T-helper 2 cell (primary cell): ENCODE results near the gene LIN28A.

Experiments used
- DNase-seq, 5 experiments: peaks; one replicate each; pipeline versions ENCODE4 v3.0.0 to v3.0.0-alpha.2; 2012 to 2022

LIN28A gene

DNA sequence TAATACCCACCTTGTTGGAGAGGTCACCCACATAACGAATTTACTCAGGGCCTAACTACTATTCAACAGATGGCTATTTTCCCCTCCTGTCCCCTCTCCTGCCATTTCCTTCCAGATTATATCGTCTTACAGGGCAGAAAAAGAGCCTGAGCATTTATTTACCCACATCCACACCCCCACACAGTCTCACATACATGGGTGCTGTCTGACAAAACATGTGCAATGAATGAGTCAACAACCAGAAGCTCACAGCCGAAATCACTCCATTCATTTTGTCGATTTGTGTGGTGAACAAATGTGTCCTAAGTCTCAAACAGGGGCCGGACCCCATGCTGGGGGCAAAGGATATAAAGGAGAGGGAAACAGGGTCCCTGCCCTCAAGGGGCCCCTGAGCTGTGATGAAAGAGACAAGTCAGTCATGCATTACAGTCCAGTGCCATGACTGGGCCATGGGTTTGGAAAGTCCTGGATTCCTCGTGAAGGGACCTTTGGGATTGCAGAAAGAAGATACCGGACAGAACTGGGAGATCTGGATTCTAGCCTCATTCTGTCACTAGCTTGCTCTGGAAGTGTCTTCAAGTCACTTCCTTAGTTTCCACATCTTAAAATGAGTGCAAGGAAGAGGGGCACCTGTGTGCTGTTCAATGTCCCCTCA lies 21.7 kb upstream of the LIN28A start:
- no peak for DNase-seq

DNA sequence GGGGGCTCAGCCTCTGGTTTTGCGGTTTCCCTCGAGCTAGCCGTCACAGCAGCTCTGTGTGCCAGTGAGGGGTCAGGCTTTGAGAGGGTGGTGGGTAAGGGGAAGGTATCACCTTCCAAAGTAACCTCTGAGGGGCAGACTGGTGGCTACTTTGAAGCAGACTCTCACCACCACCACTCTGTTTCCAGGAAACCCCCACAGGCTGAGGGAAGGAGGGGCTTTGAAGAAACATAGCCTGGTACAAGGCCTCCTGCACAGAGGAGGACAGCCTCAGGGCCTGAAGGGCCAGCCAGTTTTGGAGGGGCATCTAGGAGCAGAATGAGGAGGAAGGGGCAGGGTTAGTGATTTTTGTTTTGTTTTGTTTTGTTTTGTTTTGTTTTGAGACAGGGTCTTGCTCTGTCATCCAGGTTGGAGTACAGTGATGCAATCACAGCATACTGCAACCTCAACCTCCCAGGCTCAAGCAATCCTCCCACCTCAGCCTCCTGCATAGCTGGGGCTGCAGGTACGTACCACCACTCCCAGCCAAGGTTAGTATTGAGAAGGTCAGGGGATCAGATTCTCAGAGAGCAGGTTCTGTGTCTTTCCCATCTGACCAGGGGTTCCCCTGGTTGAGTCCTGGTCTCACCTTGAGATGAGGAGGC lies 20.9 kb upstream of the LIN28A start:
- DNase-seq: no peak

DNA sequence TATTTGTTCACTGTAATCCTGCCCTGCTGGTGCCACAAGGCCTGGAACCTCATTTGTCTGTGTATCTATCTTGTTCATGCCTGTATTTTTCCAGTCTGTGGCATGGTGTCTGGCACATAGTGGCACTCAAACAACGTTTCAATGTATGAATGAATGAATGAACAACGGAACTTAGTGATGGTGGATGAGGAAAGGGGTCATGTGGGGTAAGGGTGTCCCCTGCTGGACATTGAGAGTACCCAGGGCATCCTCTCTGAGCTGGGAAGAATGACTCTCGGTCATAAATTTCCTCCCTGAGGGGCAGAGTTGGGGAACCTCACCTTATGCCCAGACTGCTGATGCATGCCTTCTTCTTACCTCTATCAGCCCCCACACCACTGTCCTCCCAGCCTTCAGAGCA lies 19.2 kb upstream of the LIN28A start:
- DNase-seq: peak in 3 of 5 experiments; percentile 21 to 54 (median 32)

DNA sequence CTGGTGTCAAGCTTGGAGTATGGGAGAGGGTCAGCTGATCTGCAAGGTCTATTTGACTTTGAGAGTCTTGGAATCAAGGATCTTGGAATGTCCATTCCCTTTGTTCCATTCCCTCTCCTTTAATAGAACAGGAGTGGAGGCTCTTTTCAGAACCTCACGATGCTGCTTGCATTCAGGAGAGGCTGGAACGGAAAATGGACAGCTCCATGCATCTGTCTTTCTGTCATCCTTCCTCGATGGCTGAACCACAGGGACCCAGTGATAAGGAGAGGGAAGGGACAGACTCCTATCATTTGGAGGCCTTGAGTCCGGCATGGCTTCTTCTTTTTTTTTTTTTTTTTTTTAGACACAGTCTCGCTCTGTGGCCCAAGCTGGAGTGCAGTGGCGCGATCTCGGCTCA lies 14.9 kb upstream of the LIN28A start:
- no peak for DNase-seq

DNA sequence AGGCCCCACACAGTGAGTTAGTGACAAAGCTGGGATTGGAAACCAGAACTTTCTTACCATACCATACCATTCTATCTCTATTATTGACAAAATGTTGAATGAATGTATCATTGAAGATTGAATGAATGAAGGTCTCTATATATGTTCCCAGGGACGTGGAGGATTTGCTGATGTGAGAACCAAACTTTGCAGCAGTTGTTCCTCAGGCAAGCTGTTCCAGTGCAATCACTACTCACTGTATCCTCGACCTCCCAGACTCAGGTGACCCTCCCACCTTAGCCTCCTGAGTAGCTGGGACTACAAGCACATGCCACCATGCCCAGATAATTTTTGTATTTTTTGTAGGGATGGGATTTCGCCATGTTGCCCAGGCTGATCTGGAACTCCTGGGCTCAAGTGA lies 11.6 kb upstream of the LIN28A start:
- no peak for DNase-seq

DNA sequence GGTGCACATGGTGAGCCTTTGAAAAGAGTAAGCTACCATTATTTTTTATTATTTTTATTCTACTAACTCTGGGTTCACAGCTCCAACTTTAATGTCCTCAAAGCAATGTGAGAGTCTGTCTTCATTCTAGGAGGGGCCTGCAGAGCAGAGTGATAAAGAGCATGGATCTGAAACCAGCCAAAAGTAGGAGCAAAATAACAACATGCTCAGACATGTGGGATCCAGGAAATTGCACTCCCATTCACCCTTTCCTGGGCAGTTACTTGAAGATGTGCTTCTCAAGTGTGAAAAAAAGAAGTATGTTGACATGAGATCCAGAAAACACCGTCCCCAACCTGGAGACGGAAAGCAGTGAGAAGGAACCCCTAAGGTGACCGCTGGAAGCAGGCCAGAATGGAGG lies 8.7 kb upstream of the LIN28A start:
- DNase-seq: no peak

DNA sequence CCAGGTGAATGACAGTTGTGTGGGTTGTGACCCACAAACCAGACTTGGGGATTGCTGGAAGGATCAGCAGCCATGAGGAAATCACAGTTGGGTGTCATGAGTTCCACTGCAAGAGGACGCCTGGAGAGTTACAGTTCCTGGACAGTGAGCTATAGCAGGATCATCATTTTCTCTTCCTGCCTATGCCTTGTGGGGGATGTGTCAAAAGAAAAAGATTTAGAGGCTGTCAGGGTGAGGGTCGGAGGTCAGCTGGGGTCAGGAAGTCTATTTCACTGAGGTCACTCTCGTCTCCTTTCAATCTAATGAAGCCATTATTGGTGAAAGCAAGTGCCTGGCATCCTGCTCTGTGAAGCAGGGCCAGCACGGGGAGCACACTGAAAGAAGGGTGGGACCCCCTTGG lies 7.0 kb upstream of the LIN28A start:
- DNase-seq: no peak

DNA sequence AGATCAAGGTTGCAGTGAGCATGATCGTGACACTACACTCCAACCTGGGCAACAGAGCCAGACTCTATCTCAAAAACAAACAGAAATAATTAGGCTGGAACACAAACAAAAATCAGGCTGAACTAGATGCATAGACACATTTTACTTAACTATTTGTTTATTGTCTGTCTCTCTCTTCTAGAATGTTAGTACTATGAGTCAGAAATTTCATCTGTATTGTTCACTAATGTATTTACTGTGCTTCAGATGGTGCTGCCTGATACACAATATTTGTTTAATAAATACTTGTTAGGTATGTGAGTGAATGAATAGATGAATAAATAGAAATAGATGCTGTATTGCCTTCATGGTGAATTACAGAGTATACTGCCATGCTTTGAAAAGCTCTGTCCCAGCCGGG lies 6.0 kb upstream of the LIN28A start:
- no peak for DNase-seq

GRCh38 chr1:26405281-26405915 lies 5.2 kb upstream of the LIN28A start:
- DNase-seq: no peak

DNA sequence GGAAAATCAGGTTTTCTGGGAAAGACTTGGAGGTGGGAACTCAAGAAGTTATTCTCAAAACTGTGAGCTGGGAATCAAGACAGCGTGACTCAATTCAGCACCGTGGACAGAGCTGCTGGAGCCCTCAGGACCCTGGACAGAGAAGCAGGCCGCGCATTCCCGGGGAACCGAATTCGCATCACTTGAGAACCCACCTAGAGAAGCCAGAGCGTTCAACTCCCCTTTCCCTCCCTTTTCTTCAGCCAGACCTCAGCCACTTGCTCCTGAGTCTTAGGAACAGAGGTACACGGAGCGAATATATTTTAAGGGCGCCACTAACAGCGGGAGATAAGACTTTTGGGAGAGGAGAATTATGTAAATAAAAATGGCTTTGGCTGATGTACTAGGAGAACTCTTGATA lies 2.0 kb upstream of the LIN28A start:
- DNase-seq: peak; percentile 55 to 69 (median 63)

- DNase-seq: peak in 1 of 5 experiments; percentile 70
These were observed 1.3 kb upstream of the LIN28A start for GRCh38 chr1:26409191-26409807.

DNA sequence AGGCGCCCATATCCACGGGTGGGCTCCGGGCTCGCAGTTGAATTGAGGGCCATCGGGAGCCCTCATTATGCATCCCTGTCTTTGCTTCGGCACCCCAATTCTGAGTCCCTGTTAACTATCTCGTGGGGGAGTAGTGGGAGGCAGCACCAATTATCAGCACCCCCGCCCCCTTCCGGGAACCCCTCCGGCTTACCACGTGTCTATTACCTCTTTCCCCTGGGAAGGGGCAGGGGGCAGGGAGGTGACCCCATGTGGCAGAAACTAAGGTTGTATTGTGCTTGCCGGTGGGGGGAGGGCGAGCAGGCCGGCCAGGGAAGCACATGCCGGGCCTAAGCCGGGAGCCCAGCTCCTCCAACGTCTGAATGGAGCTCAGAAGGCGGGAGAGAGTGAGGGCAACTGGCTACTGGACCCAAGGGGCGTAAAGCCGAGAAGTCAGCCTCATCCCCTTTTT lies 1.0 kb downstream of the LIN28A start:
- DNase-seq: no peak

- DNase-seq: no peak
These were observed 1.7 kb downstream of the LIN28A start for GRCh38 chr1:26412180-26412840.

GRCh38 chr1:26413031-26413430 lies 2.4 kb downstream of the LIN28A start:
- DNase-seq: no peak

- peak; percentile 54 to 79 (median 76) for DNase-seq
These were observed 6.6 kb downstream of the LIN28A start for GRCh38 chr1:26417111-26417759.

DNA sequence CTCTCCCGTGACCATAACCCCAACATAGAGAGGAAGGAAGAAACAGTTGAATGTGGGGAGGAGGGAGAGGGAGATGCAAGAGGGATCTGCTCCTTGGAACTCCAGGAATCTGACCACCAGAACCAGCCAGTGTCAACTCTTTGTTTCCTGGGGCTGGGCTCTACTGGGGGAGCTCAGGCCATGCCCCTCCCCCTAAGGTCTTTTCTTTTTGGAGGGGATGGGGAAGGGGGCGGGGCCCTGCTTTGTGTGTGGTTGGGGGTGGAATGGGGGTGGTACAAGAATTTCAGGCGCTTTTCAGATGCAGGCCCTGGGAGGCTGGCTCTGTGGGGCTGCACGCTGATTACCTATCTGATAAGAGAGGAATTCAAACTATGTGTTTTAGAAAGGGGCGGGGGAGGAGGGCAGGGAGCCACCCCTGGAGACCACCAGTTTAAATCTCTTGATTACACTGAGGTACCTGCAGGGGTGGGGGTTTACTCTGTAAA lies 8.3 kb downstream of the LIN28A start:
- no peak for DNase-seq

GRCh38 chr1:26419494-26419893 lies 8.9 kb downstream of the LIN28A start:
- DNase-seq: no peak

DNA sequence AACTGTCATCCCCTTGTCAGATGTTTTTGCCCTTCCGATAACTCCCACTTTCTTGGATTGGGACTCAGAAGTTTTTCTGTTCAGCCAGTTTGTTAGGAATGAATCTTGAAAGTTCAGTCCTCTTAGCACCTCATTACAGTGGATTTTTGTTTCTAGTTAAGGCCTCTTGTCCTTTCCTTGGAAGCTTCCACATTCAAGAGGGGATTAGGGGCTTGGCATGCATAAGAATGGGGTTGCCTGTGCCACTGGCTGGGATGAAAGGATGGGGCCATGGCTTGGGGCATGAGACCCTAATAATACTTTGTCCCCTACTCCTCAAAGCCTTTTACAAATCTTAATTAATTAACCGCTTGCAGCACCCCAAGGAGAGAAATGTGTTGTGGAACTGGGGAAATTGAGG lies 19.1 kb downstream of the LIN28A start:
- DNase-seq: no peak

DNA sequence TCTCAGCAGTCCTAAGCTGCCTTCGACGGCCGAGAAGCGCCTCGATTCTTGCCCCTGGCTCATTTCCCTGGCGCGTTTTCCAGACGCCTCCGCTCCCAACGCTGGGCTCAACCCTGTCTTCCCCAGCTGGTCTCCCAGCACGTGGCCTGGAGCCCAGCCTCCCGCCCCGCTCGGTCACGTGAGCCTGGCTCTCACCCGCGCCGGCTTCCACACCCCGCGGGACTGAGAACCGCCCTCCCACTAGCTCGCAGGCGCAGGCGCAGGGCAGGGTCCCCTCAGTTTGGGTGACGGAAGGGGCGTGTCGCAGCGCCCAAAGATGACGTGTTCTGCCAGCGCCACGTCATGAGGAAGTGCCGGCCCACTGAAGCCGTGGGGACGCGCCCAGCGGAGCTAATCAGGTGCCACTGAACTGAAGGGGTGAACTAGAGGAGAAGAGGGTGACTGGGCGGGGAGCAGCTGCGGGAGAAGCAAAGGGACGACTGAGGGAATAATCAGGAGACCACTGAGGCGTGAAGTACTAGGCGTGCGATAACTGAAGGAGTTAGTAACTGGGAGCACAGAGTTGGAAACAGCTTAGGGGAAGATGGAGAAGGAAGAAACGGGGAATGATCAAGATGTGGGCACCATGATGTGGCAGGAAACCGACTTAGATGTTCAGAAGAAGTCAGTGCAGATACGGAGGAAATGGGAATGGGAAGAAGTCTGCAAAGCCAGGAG lies 21.5 kb downstream of the LIN28A start, which contains the start of gene DHDDS:
TSS of gene DHDDS (plus strand) at position 343 of the 717 bp plus-strand sequence. CDS start 625 bp downstream, outside the sequence.
- peak; percentile 90 to 98 (median 97) for DNase-seq

GRCh38 chr1:26432793-26433192 lies 22.2 kb downstream of the LIN28A start:
- DNase-seq: no peak

GRCh38 chr1:26434161-26434752 lies 23.6 kb downstream of the LIN28A start:
- DNase-seq: no peak
